ENCODE measurements around the gene IGFBP5.

Gene IGFBP5

GRCh38 chr2:216687111-216687510, 8.2 kb downstream of the IGFBP5 start:
- DNase-seq, result no peak

- no peak for DNase-seq
Measured at GRCh38 chr2:216685327-216685875, 9.9 kb downstream of the IGFBP5 start.

GRCh38 chr2:216683846-216684245, 11.5 kb downstream of the IGFBP5 start:
- no peak for DNase-seq

GRCh38 chr2:216681683-216682082, 13.7 kb downstream of the IGFBP5 start:
- no peak for DNase-seq

GRCh38 chr2:216680951-216681629, 14.3 kb downstream of the IGFBP5 start:
- DNase-seq, result no peak

GRCh38 chr2:216679658-216680024, 15.7 kb downstream of the IGFBP5 start:
- no peak for DNase-seq

- DNase-seq, result no peak
Measured at GRCh38 chr2:216678813-216679657, 16.3 kb downstream of the IGFBP5 start.

- no peak for DNase-seq
Measured at GRCh38 chr2:216678098-216678465, 17.3 kb downstream of the IGFBP5 start.

GRCh38 chr2:216677439-216678097, 17.8 kb downstream of the IGFBP5 start:
- DNase-seq, result no peak

- DNase-seq, result no peak
Measured at GRCh38 chr2:216676630-216677029, 18.7 kb downstream of the IGFBP5 start.

- DNase-seq, result no peak
Measured at GRCh38 chr2:216674376-216674775, 21.0 kb downstream of the IGFBP5 start.

- no peak for DNase-seq
Measured at GRCh38 chr2:216673609-216674008, 21.7 kb downstream of the IGFBP5 start.

- DNase-seq, result no peak
Measured at GRCh38 chr2:216673021-216673420, 22.3 kb downstream of the IGFBP5 start.

GRCh38 chr2:216672466-216672865, 22.9 kb downstream of the IGFBP5 start:
- DNase-seq, result no peak

- DNase-seq, result no peak
Measured at GRCh38 chr2:216671791-216672343, 23.5 kb downstream of the IGFBP5 start.

GRCh38 chr2:216671081-216671411, 24.3 kb downstream of the IGFBP5 start:
- DNase-seq, result no peak

GRCh38 chr2:216670266-216671080, 24.9 kb downstream of the IGFBP5 start:
- no peak for DNase-seq

- peak; percentile 47 for DNase-seq
Measured at GRCh38 chr2:216666461-216667233, 28.7 kb downstream of the IGFBP5 start.

GRCh38 chr2:216665717-216666116, 29.6 kb downstream of the IGFBP5 start:
- DNase-seq, result no peak

GRCh38 chr2:216665242-216665641, 30.1 kb downstream of the IGFBP5 start:
- DNase-seq, result no peak

GRCh38 chr2:216664593-216665034, 30.7 kb downstream of the IGFBP5 start:
- no peak for DNase-seq

- DNase-seq, result no peak
Measured at GRCh38 chr2:216663846-216664245, 31.5 kb downstream of the IGFBP5 start.

Measured in T-helper 9 cell (primary cell).